T follicular helper cell (primary cell): ENCODE measurements around the gene POLR1E.
"Not testable (repeated sequence)": the region's sequence is repeated elsewhere in the genome, so short reads cannot be mapped to it uniquely, and the experiment has no call there.

Experiments used
- DNase-seq: peaks from one replicate; pipeline ENCODE4 v3.0.0-alpha.2; 2020; ENCODE audit warnings: low read depth

The POLR1E gene

DNA sequence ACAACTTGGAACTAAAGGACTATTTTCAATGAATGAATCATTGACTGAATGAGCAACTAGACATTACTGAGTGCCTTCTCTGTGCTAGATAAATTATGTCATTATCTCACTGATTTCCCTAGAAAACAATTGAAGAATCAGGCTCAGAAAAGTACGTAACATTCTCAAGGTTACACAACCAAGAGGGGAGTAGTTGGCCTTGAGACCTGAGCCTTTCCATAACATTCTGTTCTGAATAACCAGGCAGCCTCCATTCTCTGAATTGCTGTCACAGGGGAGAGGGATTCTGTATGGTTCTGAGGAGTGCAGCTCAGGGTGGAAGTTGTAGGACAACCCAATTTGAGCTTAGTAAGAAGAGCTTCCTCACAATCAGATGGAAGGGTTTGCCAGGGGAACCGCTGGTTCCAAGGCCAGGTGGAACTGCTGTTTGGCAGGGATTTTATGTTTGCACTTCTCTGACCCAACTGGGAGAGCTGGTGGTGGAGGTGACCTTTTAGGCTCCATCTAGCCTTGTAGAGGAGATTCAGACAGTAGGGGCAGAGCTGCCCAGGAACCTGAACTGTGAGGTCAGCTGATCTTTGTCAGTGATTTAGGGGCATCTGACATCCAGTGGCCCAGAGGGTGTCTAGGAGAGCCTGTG is 16.3 kb downstream of the POLR1E start:
- DNase-seq, result no peak

DNA sequence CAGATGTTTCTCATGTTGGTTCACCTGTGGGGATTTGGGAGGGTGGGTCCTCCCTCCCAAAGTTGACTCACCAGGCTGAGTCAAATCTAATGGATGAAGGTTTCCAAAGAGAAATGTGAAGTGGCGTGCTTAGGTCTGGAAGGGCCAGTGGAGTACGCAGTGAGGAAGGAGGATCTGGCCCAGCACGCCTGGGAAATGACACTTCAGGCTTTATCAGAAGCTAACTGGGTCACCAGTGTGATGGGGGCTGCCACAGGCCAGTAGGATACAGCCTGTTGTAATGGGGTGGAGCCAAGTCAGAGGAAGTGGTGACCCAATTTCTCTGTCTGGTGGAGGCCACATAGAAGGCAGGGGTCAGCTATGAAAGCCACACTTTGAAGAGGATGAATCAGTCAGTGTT is 18.0 kb downstream of the POLR1E start:
- no peak for DNase-seq

- DNase-seq, result no peak
Measured at GRCh38 chr9:37504605-37505004, 18.9 kb downstream of the POLR1E start.

- DNase-seq, result no peak
Measured at GRCh38 chr9:37507566-37508134, 21.9 kb downstream of the POLR1E start.

- DNase-seq, result no peak
Measured at GRCh38 chr9:37508135-37508833, 22.5 kb downstream of the POLR1E start.

GRCh38 chr9:37508834-37509206 is 23.1 kb downstream of the POLR1E start:
- DNase-seq, result no peak

- DNase-seq, result no peak
Measured at GRCh38 chr9:37509536-37509935, 23.8 kb downstream of the POLR1E start.

GRCh38 chr9:37510053-37510452 is 24.3 kb downstream of the POLR1E start:
- not testable (repeated sequence) for DNase-seq

- DNase-seq, result no peak
Measured at GRCh38 chr9:37511016-37512010, 25.6 kb downstream of the POLR1E start.

DNA sequence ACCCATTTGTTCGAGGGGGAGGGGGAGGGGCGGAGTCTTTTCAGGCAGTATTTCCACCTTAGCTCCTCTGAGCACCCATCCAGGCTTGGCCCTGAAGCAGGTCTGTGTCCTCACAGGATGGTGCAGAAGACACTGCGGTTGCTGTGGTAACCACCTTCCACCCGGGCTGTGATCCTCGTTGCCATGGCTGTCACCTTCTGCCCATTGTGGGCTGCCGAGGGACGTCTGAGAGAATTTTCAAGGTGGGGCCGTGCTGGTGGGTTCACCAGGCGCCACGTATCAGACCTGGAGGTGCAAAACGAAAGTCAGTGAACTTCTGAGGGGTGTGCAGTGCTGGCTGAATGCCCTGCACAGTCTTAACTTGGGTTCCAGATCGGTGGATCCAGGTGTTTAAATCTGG is 26.7 kb downstream of the POLR1E start:
- no peak for DNase-seq

GRCh38 chr9:37514415-37514814 is 28.7 kb downstream of the POLR1E start:
- DNase-seq, result not testable (repeated sequence)

GRCh38 chr9:37514999-37515398 is 29.3 kb downstream of the POLR1E start:
- no peak for DNase-seq

GRCh38 chr9:37515620-37516258 is 30.0 kb downstream of the POLR1E start:
- no peak for DNase-seq

DNA sequence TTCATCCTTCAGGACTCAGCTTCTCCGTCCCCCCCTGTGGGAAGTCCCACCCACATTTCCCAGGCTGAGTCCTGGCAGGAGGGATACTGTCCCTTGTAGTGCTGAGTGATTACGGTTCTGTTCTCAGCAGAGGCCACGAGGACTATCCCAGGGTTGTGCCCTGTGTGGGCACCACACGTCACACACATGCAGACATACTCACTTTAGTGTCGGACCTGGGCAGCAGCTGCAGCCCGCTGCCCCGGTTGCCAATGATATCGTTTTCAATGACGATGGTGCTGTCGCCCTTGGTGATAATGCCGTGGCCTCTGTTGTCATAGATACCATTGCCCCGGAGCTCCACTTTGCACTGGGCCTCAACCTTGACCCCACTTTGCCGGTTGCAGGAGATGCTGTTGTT is 32.2 kb downstream of the POLR1E start:
- no peak for DNase-seq

DNA sequence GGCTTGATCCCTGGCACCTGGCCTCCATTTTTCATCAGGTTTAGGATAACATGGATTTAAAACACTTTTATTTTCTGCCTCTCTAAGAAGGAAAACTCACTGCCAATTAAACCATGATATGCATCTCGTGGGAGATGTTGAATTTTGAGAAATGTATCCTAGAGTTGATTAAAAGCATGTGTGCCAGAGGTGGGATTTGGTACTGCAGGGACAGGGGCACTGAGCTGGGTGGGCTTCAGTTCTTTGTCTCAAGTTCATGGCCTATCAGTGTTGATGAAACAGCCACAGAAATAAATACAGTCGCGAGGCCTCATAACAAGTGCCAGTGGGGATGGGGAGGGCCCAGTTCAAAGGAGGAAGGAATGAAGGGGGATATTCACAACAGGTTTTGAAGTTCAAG is 34.9 kb downstream of the POLR1E start:
- no peak for DNase-seq

DNA sequence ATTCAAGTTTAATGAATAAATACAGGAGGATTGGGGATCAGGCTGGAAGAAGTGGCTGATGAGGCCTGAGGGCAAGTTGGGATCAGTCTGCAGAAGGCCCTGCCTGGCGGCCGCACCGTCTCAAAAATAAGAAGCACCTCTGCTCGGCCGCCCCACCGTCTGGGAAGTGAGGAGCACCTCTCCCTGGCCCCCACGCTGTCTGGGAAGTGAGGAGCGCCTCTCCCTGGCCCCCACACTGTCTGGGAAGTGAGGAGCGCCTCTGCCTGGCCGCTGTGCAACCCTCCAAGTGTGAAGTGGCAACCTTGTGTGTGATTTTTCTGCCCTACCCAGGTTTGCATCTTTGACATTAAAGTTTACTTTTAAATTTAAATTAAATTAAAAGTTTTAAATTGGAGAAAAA is 35.4 kb downstream of the POLR1E start:
- no peak for DNase-seq

- DNase-seq, result no peak
Measured at GRCh38 chr9:37522971-37523370, 37.2 kb downstream of the POLR1E start.

DNA sequence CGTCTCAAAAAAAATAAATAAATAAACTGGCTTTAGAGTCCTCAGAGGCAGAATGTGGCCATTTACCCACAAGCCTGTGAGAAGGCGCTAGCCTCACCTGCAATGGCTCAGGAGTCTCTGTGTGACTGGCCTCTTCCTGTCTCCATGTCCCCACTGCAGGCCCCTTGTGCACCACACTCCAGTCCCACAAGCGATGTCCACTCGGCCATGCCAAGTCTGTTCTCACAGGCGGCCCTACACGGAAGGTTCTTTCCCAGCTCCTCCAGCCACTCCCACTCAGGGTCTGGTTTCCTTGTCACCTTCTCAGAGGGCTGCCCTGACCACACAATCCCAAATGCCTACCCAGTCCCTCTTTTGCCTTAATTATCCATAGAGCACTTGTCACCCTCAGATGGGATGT is 38.2 kb downstream of the POLR1E start:
- no peak for DNase-seq

- DNase-seq, result peak; percentile 73
Measured at GRCh38 chr9:37528652-37529471, 43.1 kb downstream of the POLR1E start.

- peak; percentile 54 for DNase-seq
Measured at GRCh38 chr9:37531699-37532098, 46.0 kb downstream of the POLR1E start.

GRCh38 chr9:37534412-37534811 is 48.7 kb downstream of the POLR1E start:
- no peak for DNase-seq
